ENCODE results near the gene VPS37B.
"Not testable (repeated sequence)": the region's sequence is repeated elsewhere in the genome, so short reads cannot be mapped to it uniquely, and the experiment has no call there.

VPS37B gene

GRCh38 chr12:122880668-122881067, 15.3 kb downstream of the VPS37B start:
- peak; percentile 11 for TF ChIP-seq CTCF (IDR thresholded peaks at IDR 0.05; ENCODE audit: insufficient read depth, low read depth, low read length, missing control alignments)
- H3K4me3 ChIP-seq (ENCODE audit: low read depth, low read length) = no peak overlapping the region
- peak; percentile 44 for DNase-seq (ENCODE audit: low read depth)

GRCh38 chr12:122880155-122880667, 15.7 kb downstream of the VPS37B start:
- no peak for TF ChIP-seq CTCF (IDR thresholded peaks at IDR 0.05; ENCODE audit: insufficient read depth, low read depth, low read length, missing control alignments)
- DNase-seq (ENCODE audit: low read depth) = no peak
- H3K4me3 ChIP-seq (ENCODE audit: low read depth, low read length) = no peak overlapping the region

GRCh38 chr12:122878780-122879612, 16.9 kb downstream of the VPS37B start:
- no peak for TF ChIP-seq CTCF (IDR thresholded peaks at IDR 0.05; ENCODE audit: insufficient read depth, low read depth, low read length, missing control alignments)
- no peak overlapping the region for H3K4me3 ChIP-seq (ENCODE audit: low read depth, low read length)
- no peak for DNase-seq (ENCODE audit: low read depth)

- no peak for DNase-seq (ENCODE audit: low read depth)
- no peak for TF ChIP-seq CTCF (IDR thresholded peaks at IDR 0.05; ENCODE audit: insufficient read depth, low read depth, low read length, missing control alignments)
- no peak overlapping the region for H3K4me3 ChIP-seq (ENCODE audit: low read depth, low read length)
These were observed 19.2 kb downstream of the VPS37B start for GRCh38 chr12:122876731-122877130.

- not testable (repeated sequence) for DNase-seq (ENCODE audit: low read depth); H3K4me3 ChIP-seq (ENCODE audit: low read depth, low read length)
These were observed 19.6 kb downstream of the VPS37B start for GRCh38 chr12:122876281-122876680.

GRCh38 chr12:122875590-122876220, 20.2 kb downstream of the VPS37B start:
- peak; percentile 85 for DNase-seq (ENCODE audit: low read depth)
- no peak overlapping the region for H3K4me3 ChIP-seq (ENCODE audit: low read depth, low read length)
- no peak for TF ChIP-seq CTCF (IDR thresholded peaks at IDR 0.05; ENCODE audit: insufficient read depth, low read depth, low read length, missing control alignments)

GRCh38 chr12:122874081-122874480, 21.8 kb downstream of the VPS37B start:
- no peak for DNase-seq (ENCODE audit: low read depth)
- H3K4me3 ChIP-seq (ENCODE audit: low read depth, low read length) = no peak overlapping the region
- no peak for TF ChIP-seq CTCF (IDR thresholded peaks at IDR 0.05; ENCODE audit: insufficient read depth, low read depth, low read length, missing control alignments)

All from GM12865 (cell line).